ENCODE measurements around the gene PLCL2.

DNA sequence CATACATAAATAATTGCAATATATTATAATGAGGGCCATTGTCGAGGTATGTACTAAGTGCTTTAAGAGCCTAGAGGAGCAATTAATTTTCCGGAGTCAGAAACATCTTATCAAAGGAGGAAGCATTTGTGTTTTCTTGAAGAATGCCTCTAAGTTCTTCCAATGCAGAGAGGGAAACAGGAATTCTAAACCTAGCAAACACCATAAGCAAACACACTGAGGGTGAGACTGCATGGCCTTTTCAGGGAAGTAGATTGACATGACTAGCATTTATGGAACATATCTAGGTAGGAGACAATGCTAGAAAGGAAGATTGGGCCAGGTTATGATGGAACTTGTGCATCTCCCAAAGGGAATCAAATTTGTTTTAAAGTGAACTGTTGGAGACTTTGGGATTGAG is 7.2 kb upstream of the PLCL2 start:
- TF ChIP-seq, protein P1, sequence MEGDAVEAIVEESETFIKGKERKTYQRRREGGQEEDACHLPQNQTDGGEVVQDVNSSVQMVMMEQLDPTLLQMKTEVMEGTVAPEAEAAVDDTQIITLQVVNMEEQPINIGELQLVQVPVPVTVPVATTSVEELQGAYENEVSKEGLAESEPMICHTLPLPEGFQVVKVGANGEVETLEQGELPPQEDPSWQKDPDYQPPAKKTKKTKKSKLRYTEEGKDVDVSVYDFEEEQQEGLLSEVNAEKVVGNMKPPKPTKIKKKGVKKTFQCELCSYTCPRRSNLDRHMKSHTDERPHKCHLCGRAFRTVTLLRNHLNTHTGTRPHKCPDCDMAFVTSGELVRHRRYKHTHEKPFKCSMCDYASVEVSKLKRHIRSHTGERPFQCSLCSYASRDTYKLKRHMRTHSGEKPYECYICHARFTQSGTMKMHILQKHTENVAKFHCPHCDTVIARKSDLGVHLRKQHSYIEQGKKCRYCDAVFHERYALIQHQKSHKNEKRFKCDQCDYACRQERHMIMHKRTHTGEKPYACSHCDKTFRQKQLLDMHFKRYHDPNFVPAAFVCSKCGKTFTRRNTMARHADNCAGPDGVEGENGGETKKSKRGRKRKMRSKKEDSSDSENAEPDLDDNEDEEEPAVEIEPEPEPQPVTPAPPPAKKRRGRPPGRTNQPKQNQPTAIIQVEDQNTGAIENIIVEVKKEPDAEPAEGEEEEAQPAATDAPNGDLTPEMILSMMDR (IDR thresholded peaks at IDR 0.05) = no peak
- no peak for TF ChIP-seq POLR2A (IDR thresholded peaks at IDR 0.05)
- TF ChIP-seq EP300 (IDR thresholded peaks at IDR 0.05) = no peak
